Endothelial cell (in vitro differentiated cells): ENCODE results near the gene FGF4. TPM values are rescaled to one million over a fixed set of nuclear protein-coding genes. Genes with fewer than 3 reads are reported as not detected.

Source experiments
- DNase-seq: peaks from one replicate; pipeline ENCODE4 v3.0.0; 2021; ENCODE audit warnings: low spot score
- H3K27ac Mint-ChIP-seq: one replicate; pipeline ENCODE4 v1.8.0; 2021; ENCODE audit warnings: mixed read lengths, inconsistent platforms; ENCODE audit not compliant: unreplicated experiment
- H3K27me3 Mint-ChIP-seq: one replicate; pipeline ENCODE4 v1.8.0; 2021; ENCODE audit warnings: mild to moderate bottlenecking, moderate library complexity, mixed read lengths, inconsistent platforms; ENCODE audit not compliant: unreplicated experiment
- H3K36me3 Mint-ChIP-seq: one replicate; pipeline ENCODE4 v1.8.0; 2021; ENCODE audit warnings: mild to moderate bottlenecking, low read depth, mixed read lengths, inconsistent platforms; ENCODE audit not compliant: unreplicated experiment
- H3K4me1 Mint-ChIP-seq: one replicate; pipeline ENCODE4 v1.8.0; 2021; ENCODE audit warnings: mild to moderate bottlenecking, mixed read lengths, inconsistent platforms; ENCODE audit not compliant: unreplicated experiment
- H3K4me3 Mint-ChIP-seq: one replicate; pipeline ENCODE4 v1.8.0; 2021; ENCODE audit warnings: mild to moderate bottlenecking, mixed read lengths, inconsistent platforms; ENCODE audit not compliant: unreplicated experiment
- H3K9me3 Mint-ChIP-seq: one replicate; pipeline ENCODE4 v1.8.0; 2021; ENCODE audit warnings: mixed read lengths, inconsistent platforms; ENCODE audit not compliant: unreplicated experiment
- total RNA-seq: library from RNA; stranded (reverse); fragmentation: NEBNext Ultra II Directional; extraction: Animal tissue kit (Norgen Biotek cat#: 25700); gene quantifications from one replicate; pipeline ENCODE4 v1.2.1, GENCODE V29; 2021; ENCODE audit not compliant: unreplicated experiment
- TF ChIP-seq, protein P1 (sequence below): fragments of 200-600 bp; sonication (generic); IDR thresholded peaks from one replicate; pipeline ENCODE4 v1.5.0; 2021; ENCODE audit warnings: antibody characterized with exemption; ENCODE audit not compliant: unreplicated experiment

FGF4 gene
- total RNA-seq, 1 donor from 2014 or later: not detected

DNA sequence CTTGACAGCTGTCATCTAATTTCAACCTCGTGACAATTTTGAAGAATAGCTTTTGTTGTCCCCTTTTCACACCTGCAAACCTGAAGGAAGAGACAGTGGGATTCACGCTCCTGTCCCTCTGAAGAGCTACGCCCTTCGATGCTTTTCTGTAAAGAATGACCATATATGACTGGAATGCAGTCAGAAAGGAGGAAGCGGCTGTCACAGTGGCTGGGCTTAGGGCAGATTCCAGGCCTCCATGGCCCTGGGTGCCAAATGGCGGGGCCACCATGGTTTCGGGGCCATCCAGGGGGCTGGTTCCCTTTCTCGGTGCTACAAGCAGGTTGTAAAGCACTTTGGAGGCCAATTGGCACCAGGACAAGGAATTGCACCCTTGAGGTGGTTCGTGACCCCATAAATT, 49.1 kb downstream of the FGF4 start:
- Mint-ChIP-seq H3K9me3 (no peaks in the 10 kb centered on the region), H3K4me1 (no peaks in the 10 kb centered on the region), H3K27ac (no peak overlapping the region), H3K36me3 (no peaks in the 10 kb centered on the region), H3K4me3 (no peak overlapping the region), H3K27me3 (peaks cover 10% of the 10 kb centered on the region)
- DNase-seq: no peak
- TF ChIP-seq, protein P1, sequence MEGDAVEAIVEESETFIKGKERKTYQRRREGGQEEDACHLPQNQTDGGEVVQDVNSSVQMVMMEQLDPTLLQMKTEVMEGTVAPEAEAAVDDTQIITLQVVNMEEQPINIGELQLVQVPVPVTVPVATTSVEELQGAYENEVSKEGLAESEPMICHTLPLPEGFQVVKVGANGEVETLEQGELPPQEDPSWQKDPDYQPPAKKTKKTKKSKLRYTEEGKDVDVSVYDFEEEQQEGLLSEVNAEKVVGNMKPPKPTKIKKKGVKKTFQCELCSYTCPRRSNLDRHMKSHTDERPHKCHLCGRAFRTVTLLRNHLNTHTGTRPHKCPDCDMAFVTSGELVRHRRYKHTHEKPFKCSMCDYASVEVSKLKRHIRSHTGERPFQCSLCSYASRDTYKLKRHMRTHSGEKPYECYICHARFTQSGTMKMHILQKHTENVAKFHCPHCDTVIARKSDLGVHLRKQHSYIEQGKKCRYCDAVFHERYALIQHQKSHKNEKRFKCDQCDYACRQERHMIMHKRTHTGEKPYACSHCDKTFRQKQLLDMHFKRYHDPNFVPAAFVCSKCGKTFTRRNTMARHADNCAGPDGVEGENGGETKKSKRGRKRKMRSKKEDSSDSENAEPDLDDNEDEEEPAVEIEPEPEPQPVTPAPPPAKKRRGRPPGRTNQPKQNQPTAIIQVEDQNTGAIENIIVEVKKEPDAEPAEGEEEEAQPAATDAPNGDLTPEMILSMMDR: no peak

DNA sequence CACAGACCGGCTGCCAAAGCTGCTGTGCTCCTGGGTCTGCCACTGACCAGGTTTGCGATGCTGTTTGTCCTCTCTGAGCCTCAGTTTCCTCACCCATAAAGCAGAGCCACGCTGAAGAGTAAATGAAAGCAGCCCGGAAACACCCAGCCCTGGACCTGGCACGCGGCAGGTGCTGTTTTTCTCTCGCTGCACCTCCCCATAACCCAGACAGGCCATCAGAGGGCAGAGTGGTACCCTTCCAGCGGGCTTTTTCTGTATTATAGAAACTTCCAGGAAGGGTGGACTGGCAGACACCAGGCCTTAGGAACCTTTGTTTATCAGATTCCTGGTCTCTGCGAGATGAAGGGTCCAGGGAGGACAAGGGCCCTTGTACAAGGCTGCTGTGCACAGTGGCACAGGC, 53.4 kb downstream of the FGF4 start:
- Mint-ChIP-seq H3K27ac (no peak overlapping the region), H3K4me1 (no peaks in the 10 kb centered on the region), H3K4me3 (no peak overlapping the region), H3K36me3 (no peaks in the 10 kb centered on the region), H3K9me3 (no peaks in the 10 kb centered on the region), H3K27me3 (peaks cover 2% of the 10 kb centered on the region)
- DNase-seq: no peak
- TF ChIP-seq, protein P1: no peak

DNA sequence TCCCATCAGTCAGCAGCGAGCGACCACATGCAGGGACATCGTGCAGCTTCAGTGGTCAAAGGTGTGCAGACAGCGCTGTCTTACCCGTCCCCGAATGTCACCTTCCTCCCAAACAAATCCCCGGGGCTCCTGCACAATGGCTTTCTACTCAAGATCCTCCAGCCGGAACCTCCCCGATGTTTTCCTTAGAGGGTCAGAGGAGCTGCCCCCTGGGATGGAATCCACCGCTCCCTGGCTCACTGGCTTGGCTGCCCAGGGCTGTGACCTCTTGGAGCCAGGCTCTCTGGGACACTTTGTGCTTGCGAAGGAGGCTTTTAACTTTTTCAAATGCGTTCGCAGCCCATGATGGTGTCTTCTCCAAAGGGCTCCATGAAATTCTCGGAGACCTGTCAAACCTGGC, 54.0 kb downstream of the FGF4 start:
- H3K4me3 Mint-ChIP-seq: no peak overlapping the region
- no peaks in the 10 kb centered on the region for H3K4me1 Mint-ChIP-seq
- H3K27me3 Mint-ChIP-seq: peaks cover 2% of the 10 kb centered on the region
- no peaks in the 10 kb centered on the region for H3K36me3 Mint-ChIP-seq
- TF ChIP-seq, protein P1: no peak
- no peak for DNase-seq
- no peaks in the 10 kb centered on the region for H3K9me3 Mint-ChIP-seq
- no peak overlapping the region for H3K27ac Mint-ChIP-seq

Other genes starting within 250 kb of the FGF4 start
- 55.6 TPM for gene CCND1, start 134.2 kb downstream of the FGF4 start, total RNA-seq
- gene LTO1, start 100.0 kb downstream of the FGF4 start, total RNA-seq: 23.3 TPM
- not detected for gene FGF19, start 71.3 kb downstream of the FGF4 start, total RNA-seq
- not detected for gene FGF3, start 44.1 kb upstream of the FGF4 start, total RNA-seq